ENCODE data around the gene DEFB116.

- TF ChIP-seq CTCF (conservative IDR thresholded peaks at IDR 0.05; ENCODE audit: low read depth, low read length) (no peak), EZH2 (IDR thresholded peaks at IDR 0.05; ENCODE audit: borderline replicate concordance, low read depth, low read length, poor library complexity, severe bottlenecking) (no peak)
Measured at GRCh38 chr20:31308535-31309162, at the start of gene DEFB116.
